Right lobe of liver (tissue), 4 donors: Measurements from ENCODE around the gene OPCML.

Experiments used
- POLR2A ChIP-seq: fragments of 450-650 bp; IDR thresholded peaks from one replicate; pipeline ENCODE4 v1.6.1; 2017; ENCODE audit warnings: antibody characterized with exemption, mild to moderate bottlenecking
- TF ChIP-seq, protein P1 (sequence below), 4 donors: fragments of 200-600 bp in 3 of 4; fragments of 450-650 bp in 1 of 4; IDR thresholded peaks; one replicate each; pipeline versions ENCODE4 v1.5.1 to v1.8.0; 2016 to 2022; ENCODE audit warnings: antibody characterized with exemption in 4 of 4, mild to moderate bottlenecking in 2 of 4
- donor health status: DM: no; HTN: no; CAD: no.
- donor health status: DM: no; HTN: no; CAD: no.
- donor health status: DM: no; HTN: yes; CAD: no.

DNA sequence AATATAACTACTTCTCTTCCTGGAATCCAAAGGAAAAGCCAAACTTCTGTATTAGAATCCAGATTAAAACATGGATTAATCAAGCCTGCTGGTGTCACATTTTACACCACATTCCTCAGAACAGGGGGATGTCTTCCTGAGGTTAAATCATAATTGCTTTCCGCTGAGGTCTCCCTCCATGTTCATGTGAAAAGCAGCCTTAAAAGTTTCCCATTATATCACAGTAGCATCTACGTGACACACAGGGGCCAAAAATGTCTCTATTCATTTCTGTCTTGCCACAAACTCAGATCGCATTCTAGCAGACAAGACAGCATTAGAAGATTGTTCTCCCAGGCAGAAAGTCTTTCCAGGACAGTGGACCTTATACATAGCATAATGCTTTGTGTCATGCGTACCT, 788.7 kb downstream of the OPCML start:
- TF ChIP-seq, protein P1, sequence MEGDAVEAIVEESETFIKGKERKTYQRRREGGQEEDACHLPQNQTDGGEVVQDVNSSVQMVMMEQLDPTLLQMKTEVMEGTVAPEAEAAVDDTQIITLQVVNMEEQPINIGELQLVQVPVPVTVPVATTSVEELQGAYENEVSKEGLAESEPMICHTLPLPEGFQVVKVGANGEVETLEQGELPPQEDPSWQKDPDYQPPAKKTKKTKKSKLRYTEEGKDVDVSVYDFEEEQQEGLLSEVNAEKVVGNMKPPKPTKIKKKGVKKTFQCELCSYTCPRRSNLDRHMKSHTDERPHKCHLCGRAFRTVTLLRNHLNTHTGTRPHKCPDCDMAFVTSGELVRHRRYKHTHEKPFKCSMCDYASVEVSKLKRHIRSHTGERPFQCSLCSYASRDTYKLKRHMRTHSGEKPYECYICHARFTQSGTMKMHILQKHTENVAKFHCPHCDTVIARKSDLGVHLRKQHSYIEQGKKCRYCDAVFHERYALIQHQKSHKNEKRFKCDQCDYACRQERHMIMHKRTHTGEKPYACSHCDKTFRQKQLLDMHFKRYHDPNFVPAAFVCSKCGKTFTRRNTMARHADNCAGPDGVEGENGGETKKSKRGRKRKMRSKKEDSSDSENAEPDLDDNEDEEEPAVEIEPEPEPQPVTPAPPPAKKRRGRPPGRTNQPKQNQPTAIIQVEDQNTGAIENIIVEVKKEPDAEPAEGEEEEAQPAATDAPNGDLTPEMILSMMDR (IDR thresholded peaks at IDR 0.05): no peak
- no peak for TF ChIP-seq POLR2A
